Retinal pigment epithelial cell (primary cell): ENCODE results near the gene MAGI2.

Source experiments
- DNase-seq: peaks from one replicate; pipeline ENCODE4 v3.0.0-alpha.2; 2010; ENCODE audit warnings: low read depth
- H3K4me3 ChIP-seq: 2 replicates; pipeline ENCODE4 v1.5.1; 2011; ENCODE audit warnings: mild to moderate bottlenecking, low read length, control low read depth, moderate library complexity
- TF ChIP-seq, protein P1 (sequence below): conservative IDR thresholded peaks from 2 replicates; pipeline ENCODE4 v1.5.1; 2011; ENCODE audit warnings: low read depth, low read length, control low read depth, inconsistent platforms

Gene MAGI2

DNA sequence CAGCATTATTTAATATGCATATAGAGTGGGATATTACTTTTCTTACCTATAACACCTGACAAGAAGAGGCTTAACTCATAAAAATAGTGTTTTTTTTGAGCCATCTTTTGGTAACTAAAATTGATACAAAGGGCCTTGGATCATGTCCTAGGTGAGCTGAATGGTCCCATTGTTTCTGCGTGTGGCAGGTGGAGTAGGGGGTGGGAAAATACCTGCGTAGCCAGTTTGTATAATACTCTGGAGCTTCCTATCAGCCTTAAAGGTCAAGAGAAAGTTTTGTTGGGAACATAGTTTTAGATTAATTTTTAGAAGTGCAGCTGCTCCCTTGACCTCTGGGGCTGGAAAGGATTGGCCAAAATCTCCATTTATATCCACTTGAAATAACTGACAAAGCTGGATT, 1410.3 kb downstream of the MAGI2 start:
- no peak for DNase-seq
- TF ChIP-seq, protein P1, sequence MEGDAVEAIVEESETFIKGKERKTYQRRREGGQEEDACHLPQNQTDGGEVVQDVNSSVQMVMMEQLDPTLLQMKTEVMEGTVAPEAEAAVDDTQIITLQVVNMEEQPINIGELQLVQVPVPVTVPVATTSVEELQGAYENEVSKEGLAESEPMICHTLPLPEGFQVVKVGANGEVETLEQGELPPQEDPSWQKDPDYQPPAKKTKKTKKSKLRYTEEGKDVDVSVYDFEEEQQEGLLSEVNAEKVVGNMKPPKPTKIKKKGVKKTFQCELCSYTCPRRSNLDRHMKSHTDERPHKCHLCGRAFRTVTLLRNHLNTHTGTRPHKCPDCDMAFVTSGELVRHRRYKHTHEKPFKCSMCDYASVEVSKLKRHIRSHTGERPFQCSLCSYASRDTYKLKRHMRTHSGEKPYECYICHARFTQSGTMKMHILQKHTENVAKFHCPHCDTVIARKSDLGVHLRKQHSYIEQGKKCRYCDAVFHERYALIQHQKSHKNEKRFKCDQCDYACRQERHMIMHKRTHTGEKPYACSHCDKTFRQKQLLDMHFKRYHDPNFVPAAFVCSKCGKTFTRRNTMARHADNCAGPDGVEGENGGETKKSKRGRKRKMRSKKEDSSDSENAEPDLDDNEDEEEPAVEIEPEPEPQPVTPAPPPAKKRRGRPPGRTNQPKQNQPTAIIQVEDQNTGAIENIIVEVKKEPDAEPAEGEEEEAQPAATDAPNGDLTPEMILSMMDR: no peak
- H3K4me3 ChIP-seq: no peak overlapping the region

DNA sequence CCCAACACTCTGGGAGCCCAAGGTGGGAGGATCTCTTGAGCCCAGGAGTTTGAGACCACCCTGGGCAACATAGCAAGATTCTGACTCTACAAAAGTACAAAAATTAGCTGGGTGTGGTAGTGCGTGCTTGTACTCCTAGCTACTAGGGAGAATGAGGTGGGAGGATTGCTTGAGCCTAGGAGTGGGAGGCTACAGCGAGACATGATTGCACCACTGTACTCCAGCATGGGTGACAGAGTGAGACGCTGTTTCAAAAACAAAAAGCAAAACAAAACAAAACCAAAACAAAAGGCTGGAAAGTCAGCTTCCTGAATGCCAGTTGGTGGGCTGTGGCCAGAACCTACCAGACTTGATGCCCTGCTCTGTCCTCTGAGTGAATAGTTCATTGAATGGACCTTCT, 1412.0 kb downstream of the MAGI2 start:
- TF ChIP-seq, protein P1: no peak
- no peak for DNase-seq
- H3K4me3 ChIP-seq: no peak overlapping the region

DNA sequence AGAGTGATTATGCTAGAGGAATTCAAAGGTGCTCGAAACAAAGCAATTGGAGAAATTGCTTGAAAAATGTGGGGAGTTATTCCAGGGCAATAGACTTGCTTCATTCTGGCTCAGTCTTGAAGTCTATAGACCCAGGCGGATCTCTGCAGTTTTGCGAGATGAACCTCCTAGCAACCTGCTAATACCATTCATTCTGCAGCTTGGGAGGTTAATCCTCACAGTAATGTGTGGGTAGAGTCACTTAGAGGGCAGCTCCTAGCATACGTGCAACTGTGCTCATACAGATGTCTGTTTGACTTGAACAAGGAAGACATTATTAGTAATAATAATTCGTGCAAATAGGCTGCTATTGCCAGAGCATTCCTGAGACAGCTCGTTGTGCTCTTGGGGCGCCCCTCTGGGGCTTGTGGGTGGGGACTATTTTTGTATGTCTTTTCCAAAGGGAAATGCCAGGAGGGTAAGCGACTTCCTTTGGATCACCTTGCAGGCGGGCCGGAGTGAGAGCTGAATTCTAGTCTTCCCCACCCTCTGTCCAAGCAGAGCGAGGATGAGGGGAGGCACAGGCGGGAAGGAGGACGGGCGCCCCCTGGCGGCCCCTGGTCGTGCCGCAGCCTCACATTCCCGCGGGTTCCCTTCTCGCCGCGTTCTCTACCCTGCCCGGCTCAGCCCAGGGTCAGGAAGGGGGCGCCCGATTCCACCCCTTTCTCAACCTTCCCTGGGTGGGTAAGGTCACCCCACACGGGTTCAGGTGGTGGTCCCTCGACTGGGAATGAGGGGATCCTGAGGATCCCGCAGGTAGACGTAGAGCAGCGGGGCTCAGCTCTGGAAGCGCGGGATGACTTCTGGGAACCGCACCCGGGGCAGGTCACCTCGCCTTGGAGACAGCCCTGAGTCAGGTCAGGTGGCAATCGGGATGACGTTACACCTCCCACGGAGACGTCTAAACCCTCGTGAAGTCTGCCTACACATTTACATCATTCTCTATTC, 1413.4 kb downstream of the MAGI2 start:
- TF ChIP-seq, protein P1: peak; percentile 60
- H3K4me3 ChIP-seq: no peak overlapping the region
- peak; percentile 85 for DNase-seq

DNA sequence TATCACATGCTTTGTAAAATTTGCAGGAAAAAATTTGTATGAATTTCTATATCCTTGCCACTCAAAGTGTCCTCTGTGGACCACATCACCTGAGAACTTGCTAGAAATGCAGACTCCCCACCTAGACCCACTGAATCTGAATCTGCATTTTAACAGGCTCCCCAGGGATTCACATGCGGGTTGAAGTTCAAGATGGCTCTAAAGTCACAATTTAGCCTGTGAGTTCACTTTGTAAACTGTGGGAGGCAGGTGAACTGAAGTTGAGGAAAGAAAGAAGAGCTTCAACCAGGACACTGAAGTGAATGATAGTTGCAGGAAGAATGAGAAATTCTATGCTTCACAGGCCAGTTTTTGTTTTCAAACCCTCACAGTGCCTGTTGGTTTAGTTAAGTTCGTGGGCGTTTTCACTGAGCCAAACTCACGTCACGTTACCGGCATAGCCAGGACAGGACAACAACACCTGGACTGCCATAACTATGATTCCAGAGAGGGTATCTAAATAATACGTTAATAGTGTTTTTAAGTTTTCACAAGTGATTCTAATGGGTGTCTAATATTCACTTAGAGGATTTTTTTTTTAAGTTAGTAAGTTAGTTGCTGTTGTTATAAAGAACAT, 1414.9 kb downstream of the MAGI2 start:
- TF ChIP-seq, protein P1: no peak
- H3K4me3 ChIP-seq: no peak overlapping the region
- no peak for DNase-seq

DNA sequence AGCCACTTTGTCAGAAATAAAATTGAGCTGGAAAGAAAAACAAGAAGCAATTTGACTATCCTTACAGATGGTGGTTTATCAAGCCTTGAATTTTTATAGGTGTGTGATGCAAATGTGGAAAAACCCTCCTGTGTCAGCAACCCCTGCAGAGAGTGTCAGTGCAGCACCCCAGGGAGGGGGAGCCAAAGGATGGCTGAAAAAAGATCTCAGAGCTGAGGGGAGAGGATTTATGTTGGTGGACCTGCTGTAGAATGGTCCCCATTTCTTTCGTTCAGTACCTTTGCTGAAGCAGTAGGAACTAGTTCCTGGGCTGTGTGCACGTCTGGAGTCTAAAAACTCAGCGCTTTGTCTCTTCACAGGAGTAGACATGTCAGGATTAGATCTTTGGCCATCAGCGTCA, 1415.9 kb downstream of the MAGI2 start:
- H3K4me3 ChIP-seq: no peak overlapping the region
- TF ChIP-seq, protein P1: no peak
- DNase-seq: no peak

DNA sequence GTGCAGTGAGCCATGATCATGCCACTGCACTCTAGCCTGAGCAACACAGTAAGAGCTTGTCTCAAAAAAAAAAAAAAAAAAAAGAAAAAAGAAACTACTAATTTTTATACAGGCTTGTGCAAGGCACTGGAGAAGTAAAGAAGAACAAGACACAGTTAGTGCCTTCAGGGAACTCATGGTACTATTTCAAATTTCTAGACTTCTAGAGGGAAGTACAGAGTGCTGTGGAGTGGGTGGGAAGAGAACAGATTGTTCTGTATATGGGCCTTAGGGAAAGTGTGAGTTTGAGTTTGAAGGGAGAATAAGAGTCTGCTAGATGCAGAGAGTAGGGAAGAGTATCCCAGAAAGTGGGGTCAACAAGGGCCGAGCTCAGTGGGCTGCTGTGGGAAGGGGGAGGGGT, 1420.1 kb downstream of the MAGI2 start:
- TF ChIP-seq, protein P1: no peak
- no peak overlapping the region for H3K4me3 ChIP-seq
- no peak for DNase-seq
